Measurements from ENCODE around the gene ULK1. TPM values are rescaled to one million over a fixed set of nuclear protein-coding genes. Genes with fewer than 3 reads are reported as not detected.
A peak's percentile ranks its signal among the peaks of the same experiment; 100 is the strongest.

The ULK1 gene
- total and polyA plus RNA-seq, 2 of the 13 experiments (the other 11 are each of a cell fraction or from before 2014, with no cell fraction given): 2.8 to 10.1 TPM

DNA sequence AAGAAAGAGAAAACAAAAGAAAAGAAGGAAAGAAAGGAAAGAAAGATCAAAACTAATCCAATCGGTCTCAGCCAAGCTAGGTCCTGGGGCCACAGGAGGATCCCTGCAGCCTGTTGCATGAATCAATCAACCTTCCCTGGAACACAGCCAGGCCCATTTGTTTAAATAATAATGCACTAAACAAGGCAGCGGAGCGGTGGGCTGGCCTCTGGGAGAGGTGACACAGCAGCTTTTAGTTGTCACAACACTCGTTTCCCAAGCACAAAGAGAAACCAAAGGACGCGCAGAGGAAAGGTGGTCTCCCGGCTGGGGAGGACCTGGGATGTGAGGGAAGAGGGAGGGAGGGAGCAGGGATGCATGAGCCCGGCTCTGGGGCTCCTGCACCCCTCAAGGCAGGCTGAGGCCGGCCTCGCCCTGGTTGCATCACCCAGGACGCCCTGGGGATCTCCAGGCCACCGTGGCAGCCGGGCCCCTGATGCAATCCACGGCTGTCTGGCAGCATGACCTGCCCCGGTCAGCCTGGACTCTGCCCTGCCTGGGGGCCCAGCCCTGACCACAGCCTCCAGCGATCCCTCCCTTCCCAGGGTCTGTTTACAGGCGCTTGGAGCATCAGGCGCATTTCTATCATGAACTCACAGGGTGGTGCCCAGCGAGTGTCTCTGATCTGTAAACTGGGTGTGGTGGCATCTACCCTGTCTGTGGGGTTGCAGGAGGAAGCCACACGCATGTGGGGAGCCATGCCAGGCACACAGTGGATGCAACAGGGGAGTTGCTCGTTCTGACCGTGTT is 33.8 kb upstream of the ULK1 start (continued):
- TF ChIP-seq, protein P1, sequence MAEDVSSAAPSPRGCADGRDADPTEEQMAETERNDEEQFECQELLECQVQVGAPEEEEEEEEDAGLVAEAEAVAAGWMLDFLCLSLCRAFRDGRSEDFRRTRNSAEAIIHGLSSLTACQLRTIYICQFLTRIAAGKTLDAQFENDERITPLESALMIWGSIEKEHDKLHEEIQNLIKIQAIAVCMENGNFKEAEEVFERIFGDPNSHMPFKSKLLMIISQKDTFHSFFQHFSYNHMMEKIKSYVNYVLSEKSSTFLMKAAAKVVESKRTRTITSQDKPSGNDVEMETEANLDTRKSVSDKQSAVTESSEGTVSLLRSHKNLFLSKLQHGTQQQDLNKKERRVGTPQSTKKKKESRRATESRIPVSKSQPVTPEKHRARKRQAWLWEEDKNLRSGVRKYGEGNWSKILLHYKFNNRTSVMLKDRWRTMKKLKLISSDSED (CRISPR knock-in tag; IDR thresholded peaks at IDR 0.05): no peak
- no peak for TF ChIP-seq EED (CRISPR knock-in tag; IDR thresholded peaks at IDR 0.05)
- TF ChIP-seq ZNF33A (CRISPR knock-in tag; IDR thresholded peaks at IDR 0.05; ENCODE audit: borderline replicate concordance): no peak
- TF ChIP-seq ZBTB7B (CRISPR knock-in tag; IDR thresholded peaks at IDR 0.05): peak; percentile 98
- peak; percentile 92 to 96 for TF ChIP-seq NR2F1 (CRISPR knock-in tag; IDR thresholded peaks at IDR 0.05)
- TF ChIP-seq YY1 (IDR thresholded peaks at IDR 0.05; ENCODE audit: insufficient read depth, insufficient replicate concordance, low read depth, low read length): peak; percentile 61
- TF ChIP-seq, protein P2, sequence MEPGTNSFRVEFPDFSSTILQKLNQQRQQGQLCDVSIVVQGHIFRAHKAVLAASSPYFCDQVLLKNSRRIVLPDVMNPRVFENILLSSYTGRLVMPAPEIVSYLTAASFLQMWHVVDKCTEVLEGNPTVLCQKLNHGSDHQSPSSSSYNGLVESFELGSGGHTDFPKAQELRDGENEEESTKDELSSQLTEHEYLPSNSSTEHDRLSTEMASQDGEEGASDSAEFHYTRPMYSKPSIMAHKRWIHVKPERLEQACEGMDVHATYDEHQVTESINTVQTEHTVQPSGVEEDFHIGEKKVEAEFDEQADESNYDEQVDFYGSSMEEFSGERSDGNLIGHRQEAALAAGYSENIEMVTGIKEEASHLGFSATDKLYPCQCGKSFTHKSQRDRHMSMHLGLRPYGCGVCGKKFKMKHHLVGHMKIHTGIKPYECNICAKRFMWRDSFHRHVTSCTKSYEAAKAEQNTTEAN (CRISPR knock-in tag; conservative IDR thresholded peaks at IDR 0.05): no peak
- TF ChIP-seq CBX2 (IDR thresholded peaks at IDR 0.05; ENCODE audit: low read depth, low read length): no peak
- no peak for TF ChIP-seq CBX2 (CRISPR knock-in tag; IDR thresholded peaks at IDR 0.05; ENCODE audit: low read depth)
- TF ChIP-seq GATAD2A (CRISPR knock-in tag; IDR thresholded peaks at IDR 0.05): peak; percentile 90
- no peak; the same call in 1 of the 2 replicates for TF ChIP-seq SAFB2 (CRISPR knock-in tag; IDR thresholded peaks at IDR 0.05; ENCODE audit: borderline replicate concordance, low read depth)
- peak; percentile 78 for TF ChIP-seq IKZF4 (CRISPR knock-in tag; IDR thresholded peaks at IDR 0.05; ENCODE audit: borderline replicate concordance, low read depth, not compliant biosample characterization)
- peak; percentile 30; the same call in 1 of the 2 replicates for TF ChIP-seq JDP2 (CRISPR knock-in tag; IDR thresholded peaks at IDR 0.05; ENCODE audit: borderline replicate concordance)
- no peak for TF ChIP-seq CENPX (CRISPR knock-in tag; IDR thresholded peaks at IDR 0.05)
- no peak for TF ChIP-seq ZNF674 (CRISPR knock-in tag; IDR thresholded peaks at IDR 0.05; ENCODE audit: low read depth)
- TF ChIP-seq ZNF720 (CRISPR knock-in tag; IDR thresholded peaks at IDR 0.05): no peak
- TF ChIP-seq, protein P3, sequence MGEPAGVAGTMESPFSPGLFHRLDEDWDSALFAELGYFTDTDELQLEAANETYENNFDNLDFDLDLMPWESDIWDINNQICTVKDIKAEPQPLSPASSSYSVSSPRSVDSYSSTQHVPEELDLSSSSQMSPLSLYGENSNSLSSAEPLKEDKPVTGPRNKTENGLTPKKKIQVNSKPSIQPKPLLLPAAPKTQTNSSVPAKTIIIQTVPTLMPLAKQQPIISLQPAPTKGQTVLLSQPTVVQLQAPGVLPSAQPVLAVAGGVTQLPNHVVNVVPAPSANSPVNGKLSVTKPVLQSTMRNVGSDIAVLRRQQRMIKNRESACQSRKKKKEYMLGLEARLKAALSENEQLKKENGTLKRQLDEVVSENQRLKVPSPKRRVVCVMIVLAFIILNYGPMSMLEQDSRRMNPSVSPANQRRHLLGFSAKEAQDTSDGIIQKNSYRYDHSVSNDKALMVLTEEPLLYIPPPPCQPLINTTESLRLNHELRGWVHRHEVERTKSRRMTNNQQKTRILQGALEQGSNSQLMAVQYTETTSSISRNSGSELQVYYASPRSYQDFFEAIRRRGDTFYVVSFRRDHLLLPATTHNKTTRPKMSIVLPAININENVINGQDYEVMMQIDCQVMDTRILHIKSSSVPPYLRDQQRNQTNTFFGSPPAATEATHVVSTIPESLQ (CRISPR knock-in tag; conservative IDR thresholded peaks at IDR 0.05): no peak; the same call in 1 of the 2 replicates
- peak; percentile 83 for TF ChIP-seq RBM39 (IDR thresholded peaks at IDR 0.05; ENCODE audit: low read depth, low read length, poor library complexity, severe bottlenecking)
- TF ChIP-seq, protein P4, sequence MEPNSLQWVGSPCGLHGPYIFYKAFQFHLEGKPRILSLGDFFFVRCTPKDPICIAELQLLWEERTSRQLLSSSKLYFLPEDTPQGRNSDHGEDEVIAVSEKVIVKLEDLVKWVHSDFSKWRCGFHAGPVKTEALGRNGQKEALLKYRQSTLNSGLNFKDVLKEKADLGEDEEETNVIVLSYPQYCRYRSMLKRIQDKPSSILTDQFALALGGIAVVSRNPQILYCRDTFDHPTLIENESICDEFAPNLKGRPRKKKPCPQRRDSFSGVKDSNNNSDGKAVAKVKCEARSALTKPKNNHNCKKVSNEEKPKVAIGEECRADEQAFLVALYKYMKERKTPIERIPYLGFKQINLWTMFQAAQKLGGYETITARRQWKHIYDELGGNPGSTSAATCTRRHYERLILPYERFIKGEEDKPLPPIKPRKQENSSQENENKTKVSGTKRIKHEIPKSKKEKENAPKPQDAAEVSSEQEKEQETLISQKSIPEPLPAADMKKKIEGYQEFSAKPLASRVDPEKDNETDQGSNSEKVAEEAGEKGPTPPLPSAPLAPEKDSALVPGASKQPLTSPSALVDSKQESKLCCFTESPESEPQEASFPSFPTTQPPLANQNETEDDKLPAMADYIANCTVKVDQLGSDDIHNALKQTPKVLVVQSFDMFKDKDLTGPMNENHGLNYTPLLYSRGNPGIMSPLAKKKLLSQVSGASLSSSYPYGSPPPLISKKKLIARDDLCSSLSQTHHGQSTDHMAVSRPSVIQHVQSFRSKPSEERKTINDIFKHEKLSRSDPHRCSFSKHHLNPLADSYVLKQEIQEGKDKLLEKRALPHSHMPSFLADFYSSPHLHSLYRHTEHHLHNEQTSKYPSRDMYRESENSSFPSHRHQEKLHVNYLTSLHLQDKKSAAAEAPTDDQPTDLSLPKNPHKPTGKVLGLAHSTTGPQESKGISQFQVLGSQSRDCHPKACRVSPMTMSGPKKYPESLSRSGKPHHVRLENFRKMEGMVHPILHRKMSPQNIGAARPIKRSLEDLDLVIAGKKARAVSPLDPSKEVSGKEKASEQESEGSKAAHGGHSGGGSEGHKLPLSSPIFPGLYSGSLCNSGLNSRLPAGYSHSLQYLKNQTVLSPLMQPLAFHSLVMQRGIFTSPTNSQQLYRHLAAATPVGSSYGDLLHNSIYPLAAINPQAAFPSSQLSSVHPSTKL (CRISPR knock-in tag; IDR thresholded peaks at IDR 0.05): peak; percentile 98

All from HepG2 (cell line).